MV-4-11 (cell line): Measurements from ENCODE around the gene ZNF160.
"Not testable (repeated sequence)": the region's sequence is repeated elsewhere in the genome, so short reads cannot be mapped to it uniquely, and the experiment has no call there.

Source experiments
- DNase-seq: peaks from one replicate; lab custom pipeline; 2025; lab: John Stamatoyannopoulos, UW

The ZNF160 gene

DNA sequence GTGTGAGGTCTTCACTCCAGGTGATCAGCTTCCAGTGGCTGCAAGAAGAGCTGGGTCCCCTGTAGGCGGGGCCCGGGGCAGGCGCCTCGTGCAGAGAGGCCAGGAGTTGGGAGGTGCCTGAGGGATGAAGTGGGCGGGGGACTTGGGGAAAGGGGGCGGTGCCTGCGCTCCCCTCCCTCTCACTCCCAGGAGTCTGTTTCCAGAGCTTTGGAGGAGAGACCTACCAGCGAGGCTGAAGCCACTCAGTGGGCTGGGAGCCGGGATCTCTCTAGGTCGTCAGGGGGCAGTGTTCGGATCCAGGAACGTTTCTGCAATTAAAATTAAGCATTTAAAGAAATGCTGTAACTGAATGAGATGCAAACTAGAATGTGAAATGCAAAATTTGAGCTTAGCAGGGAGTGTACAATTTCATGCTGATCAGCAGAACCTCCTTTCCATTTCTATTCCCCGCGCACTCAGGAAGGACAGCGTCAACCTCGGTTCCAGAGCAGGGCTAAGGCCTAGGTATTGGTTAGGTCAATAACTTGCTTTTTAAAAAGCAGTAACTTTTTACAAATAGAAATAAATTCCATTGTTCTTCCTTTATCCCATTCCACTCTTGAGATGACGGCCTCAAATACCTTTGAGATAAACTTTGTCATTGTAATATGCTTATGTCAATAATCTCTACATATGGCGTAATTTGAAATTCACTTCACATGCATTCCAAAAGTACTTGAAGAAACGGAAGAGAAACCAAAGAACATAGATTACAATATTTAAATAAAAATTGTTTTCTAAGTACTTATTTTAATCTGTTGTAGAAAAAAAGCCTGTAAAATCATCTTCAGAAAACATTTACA, 11.6 kb downstream of the ZNF160 start:
- DNase-seq, result no peak

DNA sequence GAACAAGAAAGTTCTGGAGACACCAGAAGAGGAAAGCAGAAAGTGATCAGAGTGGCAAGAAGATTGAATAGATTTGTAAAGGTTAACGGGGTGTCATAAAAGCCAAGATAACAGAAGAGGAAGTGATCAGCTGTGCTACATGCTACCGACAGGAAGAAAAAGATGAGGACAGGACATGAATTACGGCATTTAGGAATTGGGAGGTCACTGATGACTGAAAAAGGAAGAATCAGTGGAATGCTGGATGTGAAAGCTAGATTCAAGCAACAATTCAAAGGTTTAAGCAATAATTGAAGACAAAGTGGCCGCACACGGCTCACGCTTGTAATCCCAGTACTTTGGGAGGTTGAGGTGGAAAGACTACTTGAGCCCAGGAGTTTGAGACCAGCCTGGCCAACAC, 15.1 kb downstream of the ZNF160 start:
- no peak for DNase-seq

DNA sequence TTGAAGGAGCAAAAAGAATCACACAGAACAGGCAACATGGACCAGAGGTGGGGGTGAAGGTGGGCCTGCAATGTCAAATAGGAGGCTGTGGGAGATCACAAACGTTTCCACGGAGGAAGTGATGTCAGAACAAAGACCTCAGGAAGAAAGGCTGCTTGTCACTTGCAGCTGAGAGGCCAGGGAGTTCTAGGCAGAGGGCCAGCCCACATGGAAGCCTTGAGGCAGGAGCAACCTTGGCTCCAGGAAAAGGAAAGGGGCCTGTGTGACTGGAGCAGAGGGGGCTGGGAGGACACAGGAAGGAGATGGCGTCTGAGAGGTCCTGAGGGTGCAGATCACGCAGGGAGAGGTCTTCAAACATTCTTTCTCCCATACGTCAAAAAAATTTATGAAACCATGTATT, 16.3 kb downstream of the ZNF160 start:
- DNase-seq, result no peak

DNA sequence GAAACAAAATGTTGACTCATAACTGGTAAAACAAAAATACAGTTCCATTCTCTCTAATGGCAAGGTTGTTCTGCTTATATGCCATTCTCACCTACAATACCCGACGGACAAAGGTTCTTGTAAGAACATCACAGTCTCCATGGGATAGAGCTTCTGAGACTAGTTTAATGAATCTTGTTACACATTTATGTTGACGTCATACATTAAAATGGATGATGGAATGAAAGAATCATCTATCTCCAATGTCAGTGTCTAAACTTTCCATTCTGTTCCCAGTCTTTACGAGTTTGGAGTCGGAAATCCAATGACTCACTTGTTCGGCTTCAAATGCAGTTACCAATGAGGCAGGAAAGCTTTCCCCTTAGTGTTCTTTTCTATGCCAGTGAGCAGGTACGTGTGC, 17.7 kb downstream of the ZNF160 start:
- DNase-seq, result no peak

- no peak for DNase-seq
Measured at GRCh38 chr19:53082929-53083328, 20.3 kb downstream of the ZNF160 start.

- DNase-seq, result no peak
Measured at GRCh38 chr19:53079313-53079924, 23.8 kb downstream of the ZNF160 start.

DNA sequence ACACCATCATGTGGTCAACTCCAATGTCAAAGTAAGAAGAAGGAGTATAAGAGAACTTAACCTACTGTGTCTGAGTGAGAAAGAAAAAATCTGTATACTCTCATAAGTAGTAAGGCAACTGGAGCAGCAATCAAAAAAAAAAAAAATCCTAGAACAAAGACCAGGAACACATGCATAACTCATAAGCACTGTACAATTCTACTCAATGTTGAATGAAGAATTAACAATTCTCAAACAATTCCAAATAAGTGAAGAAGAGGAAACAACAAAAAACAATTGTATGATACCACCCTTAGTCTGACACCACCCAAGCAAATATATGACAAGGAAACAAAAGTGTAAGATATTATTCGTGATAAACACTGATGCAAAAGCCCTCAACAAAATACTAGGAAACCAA, 24.6 kb downstream of the ZNF160 start:
- no peak for DNase-seq

GRCh38 chr19:53076984-53077383, 26.2 kb downstream of the ZNF160 start:
- DNase-seq, result no peak

GRCh38 chr19:53068834-53069233, 34.4 kb downstream of the ZNF160 start:
- DNase-seq, result no peak

- no peak for DNase-seq
Measured at GRCh38 chr19:53068199-53068598, 35.0 kb downstream of the ZNF160 start.

DNA sequence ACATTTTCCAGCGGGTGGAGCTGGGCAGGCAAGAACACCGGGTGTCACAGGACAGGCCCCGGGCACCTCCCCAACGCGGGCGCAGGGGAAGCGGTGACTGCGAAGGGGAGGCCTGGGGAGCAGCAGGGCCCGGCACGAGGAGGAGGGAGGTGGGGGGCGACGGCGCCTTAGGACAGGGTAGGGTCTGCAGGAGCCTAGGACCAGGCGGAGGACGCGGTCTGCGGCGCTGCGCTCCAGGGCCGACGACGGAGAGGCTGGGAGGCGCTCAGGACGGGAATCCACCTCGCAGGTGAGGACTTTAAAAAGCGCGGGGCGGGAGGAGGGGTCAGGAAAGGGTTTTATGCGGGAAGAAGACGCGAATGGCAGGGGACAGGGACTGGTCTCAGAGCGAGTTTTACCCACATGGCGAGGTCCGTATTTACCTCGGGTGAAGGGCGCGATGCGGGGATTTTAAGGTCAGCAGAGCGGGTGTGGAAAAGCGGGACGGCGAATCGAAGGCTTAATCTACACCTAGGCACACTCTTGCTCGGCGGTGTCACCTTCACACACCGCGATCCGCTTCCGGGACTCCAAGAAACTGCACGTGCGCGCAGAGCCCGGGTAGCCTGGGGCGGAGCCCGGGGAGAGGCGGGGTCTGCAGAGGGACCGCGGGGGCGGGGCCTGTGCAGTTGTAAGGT, 45.2 kb downstream of the ZNF160 start:
- no peak for DNase-seq

GRCh38 chr19:53055117-53055516, 48.1 kb downstream of the ZNF160 start:
- no peak for DNase-seq

- DNase-seq, result no peak
Measured at GRCh38 chr19:53047379-53047778, 55.8 kb downstream of the ZNF160 start.

DNA sequence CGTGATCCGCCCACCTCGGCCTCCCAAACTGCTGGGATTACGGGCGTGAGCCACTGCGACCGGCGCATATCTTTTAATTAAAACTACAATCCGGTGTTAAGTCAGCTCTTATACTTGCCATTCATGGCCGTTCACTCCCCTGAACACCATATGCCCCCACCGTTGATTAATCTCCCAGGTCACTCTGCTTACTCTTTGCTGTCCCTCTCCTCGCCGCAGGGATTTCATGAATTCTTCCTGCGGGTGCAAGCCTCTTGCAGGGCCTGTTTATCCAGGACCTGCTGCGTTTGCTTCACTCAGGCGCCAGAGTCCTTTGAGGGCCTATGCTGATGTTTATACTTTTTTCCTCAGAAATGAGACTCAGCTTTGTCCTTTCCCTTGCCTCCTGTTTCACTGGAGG, 57.7 kb downstream of the ZNF160 start:
- DNase-seq, result no peak

GRCh38 chr19:53041366-53041765, 61.9 kb downstream of the ZNF160 start:
- no peak for DNase-seq

DNA sequence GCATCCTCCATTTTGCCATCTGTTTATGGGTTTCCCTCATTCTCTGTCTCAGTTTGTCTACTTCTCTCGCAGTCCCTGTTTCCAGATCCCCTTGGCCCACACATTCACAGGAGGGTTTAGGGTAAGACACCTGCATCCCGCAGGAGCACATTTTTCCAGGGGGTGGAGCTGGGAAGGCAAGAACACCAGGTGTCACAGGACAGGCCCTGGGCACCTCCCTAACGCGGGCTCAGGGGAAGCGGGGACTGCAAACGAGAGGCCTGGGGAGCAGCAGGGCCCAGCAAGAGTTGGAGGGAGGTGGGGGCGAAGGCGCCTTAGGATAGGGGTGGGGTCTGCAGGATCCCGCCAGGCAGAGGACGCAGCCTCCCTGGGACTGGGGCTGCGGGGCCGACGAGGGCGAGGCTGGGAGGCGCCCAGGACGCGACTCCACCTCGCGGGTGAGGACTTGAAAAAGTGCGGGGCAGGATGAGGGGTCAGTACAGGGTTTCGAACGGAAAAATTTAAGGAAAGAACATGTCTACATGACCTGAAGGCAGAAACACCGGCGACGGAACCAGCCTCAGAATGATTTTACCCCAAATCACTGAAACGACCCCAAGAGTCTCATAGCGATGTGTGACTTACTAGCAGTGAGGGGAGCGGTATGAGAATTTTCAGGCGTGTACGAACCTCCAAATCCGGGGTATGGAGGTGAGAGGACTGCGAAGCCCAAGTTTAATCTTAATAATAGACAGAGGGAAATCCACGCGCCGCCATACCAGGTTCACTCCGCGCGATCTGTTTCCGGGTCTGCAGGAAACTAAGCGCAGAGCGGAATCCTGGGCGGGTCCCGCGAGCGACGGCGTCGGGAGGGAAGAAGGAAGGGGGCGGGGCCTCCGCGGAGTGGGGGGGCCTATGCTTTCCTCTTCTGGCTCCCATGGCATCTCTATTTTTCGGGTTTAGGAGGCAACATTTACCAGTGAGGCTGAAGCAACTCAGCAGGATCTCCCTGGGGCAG, 65.8 kb downstream of the ZNF160 start:
- DNase-seq, result no peak

DNA sequence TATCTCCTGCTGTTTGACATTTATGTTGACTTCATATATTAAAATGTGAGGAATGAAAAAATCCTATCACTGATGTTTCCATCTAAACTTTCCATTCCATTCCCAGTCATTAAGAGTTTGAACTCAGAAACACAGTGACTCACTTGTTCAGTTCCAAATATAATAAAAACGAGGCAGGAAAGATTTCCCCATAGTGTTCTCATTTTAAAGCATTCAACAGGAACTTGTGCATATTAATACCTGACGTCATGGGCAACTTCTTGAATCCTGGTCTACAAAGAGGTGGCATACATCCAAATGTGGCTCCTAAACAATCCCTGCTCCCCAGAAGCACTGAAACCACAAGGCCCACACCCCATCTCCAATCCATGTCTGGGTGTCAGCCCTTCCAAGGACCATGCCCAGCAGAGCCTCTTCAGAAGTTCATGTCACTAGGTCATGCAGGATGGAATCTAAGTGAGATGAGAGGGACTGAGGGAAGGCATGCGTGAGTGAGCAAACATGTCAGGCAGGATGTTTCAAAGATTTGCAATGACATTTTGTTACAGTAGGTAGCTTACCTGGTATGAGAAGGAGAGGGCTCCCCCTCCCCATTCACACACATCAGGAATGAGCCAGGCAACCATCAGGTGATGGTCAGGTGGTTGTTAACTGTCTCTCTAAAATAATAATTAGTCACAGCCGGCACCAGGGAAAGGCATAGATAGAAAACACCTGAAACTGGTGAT, 68.1 kb downstream of the ZNF160 start:
- DNase-seq, result no peak

- DNase-seq, result no peak
Measured at GRCh38 chr19:53034054-53034453, 69.2 kb downstream of the ZNF160 start.

- DNase-seq, result not testable (repeated sequence)
Measured at GRCh38 chr19:53028306-53028705, 74.9 kb downstream of the ZNF160 start.

DNA sequence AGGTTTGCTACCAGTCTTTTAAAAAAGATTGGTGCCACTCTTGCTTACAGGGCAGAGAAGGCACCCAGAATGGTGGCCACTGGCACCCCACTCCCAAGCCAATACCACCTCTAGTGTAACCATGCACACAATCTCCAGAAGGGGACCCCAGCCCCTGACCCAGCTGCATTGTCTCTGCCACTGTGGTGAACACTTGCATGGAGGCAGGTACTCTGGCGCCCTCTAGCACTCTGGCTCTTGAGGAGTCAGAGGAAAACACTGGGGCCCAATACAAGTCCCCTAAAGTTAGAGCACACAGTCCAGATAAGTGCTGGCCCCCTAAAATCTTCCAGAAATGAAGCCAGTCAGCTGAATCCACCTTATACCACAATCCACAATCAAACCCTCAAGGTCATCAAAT, 83.5 kb downstream of the ZNF160 start:
- no peak for DNase-seq
